K562 (cell line): ENCODE data around the gene SORL1-AS1.

Source experiments
- ATAC-seq: fragments of 200-7000 bp; cut with Tn5 transposase; 3 replicates; pipeline ENCODE4 v1.9.1; 2020; ENCODE audit warnings: moderate library complexity
- BruUV-seq: library from RNA; stranded (reverse); fragments of 400-500 nt; replicated peaks from 2 replicates; lab custom pipeline; 2021; lab: Mats Ljungman, UMichigan
- CTCF ChIA-PET: fragments of 300-600 bp; formaldehyde crosslinking; extraction: SDS; loops from one replicate; lab custom pipeline; 2021; ENCODE audit warnings: low intra/inter-chr PET ratio; lab: Yijun Ruan, JAX
- POLR2A ChIA-PET: fragments of 300-600, 350-650 bp; sonication (Branson Sonifier 250); formaldehyde crosslinking; extraction: SDS; loops from one replicate; lab custom pipeline; 2021; ENCODE audit warnings: antibody characterized with exemption, inconsistent platforms; lab: Yijun Ruan, JAX
- DNase-seq, 4 experiments: peaks; one replicate each; pipeline versions ENCODE4 v3.0.0 to v3.0.0-alpha.2; 2011 to 2018; ENCODE audit warnings: low spot score in 3 of 4, mixed read lengths in 3 of 4; ENCODE audit errors: extremely low read depth in 1 of 4
- FAIRE-seq: peaks from 2 replicates; lab custom pipeline; 2011; peaks lifted over from hg19 to GRCh38; lab: Jason Lieb, UNC
- H2AFZ ChIP-seq: 2 replicates; pipeline ENCODE4 v1.6.0; 2011; ENCODE audit warnings: low read depth, low read length, control low read depth, inconsistent platforms
- H3K27ac ChIP-seq: fragments of 200-600 bp; 3 replicates; pipeline ENCODE4 v1.8.0; 2011; ENCODE audit warnings: low read depth, mild to moderate bottlenecking, control low read depth, inconsistent platforms, low read length, moderate library complexity, mixed read lengths; ENCODE audit errors: extremely low read depth
- H3K27me3 ChIP-seq, 2 experiments: fragments of 300-600 bp in 1 of 2; 2 replicates in 1 of 2; 3 replicates in 1 of 2; pipeline versions ENCODE4 v1.6.0 to v1.8.0; 2011; ENCODE audit warnings: inconsistent platforms in 2 of 2, low read length in 2 of 2, mild to moderate bottlenecking in 1 of 2, mixed read lengths in 1 of 2, moderate library complexity in 1 of 2; ENCODE audit not compliant: control insufficient read depth in 2 of 2, insufficient read depth in 2 of 2
- H3K36me3 ChIP-seq: fragments of 300-600 bp; 3 replicates; pipeline ENCODE4 v1.8.0; 2011; ENCODE audit warnings: mild to moderate bottlenecking, low read length, inconsistent platforms; ENCODE audit not compliant: control insufficient read depth, insufficient read depth
- H3K4me1 ChIP-seq, 2 experiments: fragments of 200-600 bp in 1 of 2; replicated peaks in 1 of 2; 2 replicates in 1 of 2; 3 replicates in 1 of 2; pipeline versions ENCODE4 v1.5.1 to v1.8.0; 2011; ENCODE audit warnings: inconsistent platforms in 2 of 2, low read length in 2 of 2, mild to moderate bottlenecking in 1 of 2, mixed read lengths in 1 of 2, moderate library complexity in 1 of 2; ENCODE audit not compliant: control insufficient read depth in 2 of 2, insufficient read depth in 2 of 2
- H3K4me2 ChIP-seq: 2 replicates; pipeline ENCODE4 v1.6.1; 2011; ENCODE audit warnings: low read length, control low read depth, inconsistent platforms, mixed read lengths; ENCODE audit not compliant: insufficient read depth
- H3K4me3 ChIP-seq: fragments of 200-600 bp; sonication (generic), shearing (Covaris generic); 2 replicates; pipeline ENCODE4 v1.5.1; 2016; ENCODE audit warnings: control low read depth, inconsistent platforms
- H3K79me2 ChIP-seq: fragments of 200-600 bp; 3 replicates; pipeline ENCODE4 v1.8.0; 2011; ENCODE audit warnings: low read length, inconsistent platforms; ENCODE audit not compliant: control insufficient read depth, insufficient read depth
- H3K9ac ChIP-seq, 2 experiments: 2 replicates each; pipeline versions ENCODE4 v1.6.0 to v1.6.1; 2011; ENCODE audit warnings: low read depth in 2 of 2, low read length in 2 of 2, control low read depth in 1 of 2, inconsistent platforms in 1 of 2, mild to moderate bottlenecking in 1 of 2, mixed read lengths in 1 of 2; ENCODE audit not compliant: insufficient read depth in 1 of 2
- H3K9me1 ChIP-seq: one replicate; pipeline ENCODE4 v1.6.0; 2011; ENCODE audit warnings: inconsistent platforms, mild to moderate bottlenecking, low read length, moderate library complexity; ENCODE audit not compliant: control insufficient read depth, insufficient read depth
- H3K9me3 ChIP-seq: replicated peaks from 2 replicates; pipeline ENCODE4 v1.5.1; 2011; ENCODE audit warnings: low read depth, low read length, inconsistent platforms; ENCODE audit not compliant: control insufficient read depth, insufficient read depth
- H4K20me1 ChIP-seq: replicated peaks from 2 replicates; pipeline ENCODE4 v1.6.1; 2011; ENCODE audit warnings: low read length, inconsistent platforms, mixed read lengths; ENCODE audit not compliant: control insufficient read depth, insufficient read depth
- ARNT ChIP-seq, 2 experiments: fragments of 450-650 bp; IDR thresholded peaks; 2 replicates each; pipeline ENCODE4 v1.6.1; 2016; ENCODE audit warnings: mild to moderate bottlenecking in 1 of 2
- HES1 ChIP-seq: fragments of 450-650 bp; IDR thresholded peaks from 2 replicates; pipeline ENCODE4 v1.6.1; 2016; ENCODE audit warnings: low read depth, mild to moderate bottlenecking, moderate library complexity
- HOXB6 ChIP-seq: fragments of 250-450 bp; sonication (Bioruptor Pico); IDR thresholded peaks from 2 replicates; pipeline ENCODE4 v1.5.1; 2022; ENCODE audit warnings: mild to moderate bottlenecking, borderline replicate concordance
- JUN ChIP-seq, 2 experiments: sonication (generic) in 1 of 2; formaldehyde crosslinking in 1 of 2; IDR thresholded peaks; 2 replicates each; pipeline versions ENCODE4 v1.6.1 to v1.8.0; 2012 to 2022; ENCODE audit warnings: borderline replicate concordance in 2 of 2, mild to moderate bottlenecking in 2 of 2, improper control_type of control experiment in 1 of 2, low read depth in 1 of 2, low read length in 1 of 2, missing genetic modification reagents in 1 of 2
- NCOA6 ChIP-seq: fragments of 450-650 bp; IDR thresholded peaks from 2 replicates; pipeline ENCODE4 v1.6.1; 2017; ENCODE audit warnings: mild to moderate bottlenecking
- OTX1 ChIP-seq: fragments of 450-650 bp; formaldehyde crosslinking; IDR thresholded peaks from 2 replicates; pipeline ENCODE4 v1.4.0; 2022; ENCODE audit warnings: mild to moderate bottlenecking
- RNF2 ChIP-seq: sonication (generic); IDR thresholded peaks from 2 replicates; pipeline ENCODE4 v1.6.1; 2016
- TEAD2 ChIP-seq: fragments of 450-650 bp; IDR thresholded peaks from 2 replicates; pipeline ENCODE4 v1.6.1; 2016; ENCODE audit warnings: missing genetic modification characterization, control low read depth, missing compliant biosample characterization
- UBTF ChIP-seq, 2 experiments: IDR thresholded peaks; 2 replicates each; pipeline ENCODE4 v1.6.1; 2012; ENCODE audit warnings: improper control_type of control experiment in 2 of 2, low read depth in 2 of 2, low read length in 2 of 2, borderline replicate concordance in 1 of 2
- ZBTB8A ChIP-seq: fragments of 450-650 bp; IDR thresholded peaks from 2 replicates; pipeline ENCODE4 v1.6.1; 2018; ENCODE audit warnings: mild to moderate bottlenecking, moderate library complexity; ENCODE audit not compliant: partially characterized antibody
- ZNF431 ChIP-seq: sonication (generic); formaldehyde crosslinking; IDR thresholded peaks from 2 replicates; pipeline ENCODE4 v1.8.0; 2022; ENCODE audit warnings: mild to moderate bottlenecking, missing genetic modification reagents
- ZNF76 ChIP-seq: fragments of 250-450 bp; sonication (Bioruptor Pico); IDR thresholded peaks from 2 replicates; pipeline ENCODE4 v1.4.0; 2020; ENCODE audit warnings: mild to moderate bottlenecking, moderate library complexity, borderline replicate concordance
- WGBS: fragments of 100-300 bp; shearing (Covaris generic); methylation state at CpG from one replicate; pipeline ENCODE4 v1.1.6; 2016; ENCODE audit warnings: low coverage, mixed read lengths; ENCODE audit not compliant: insufficient coverage; ENCODE audit errors: missing lambda C conversion rate; 5-methylcytosine and 5-hydroxymethylcytosine counted together
- in situ Hi-C: fragments of 300-500 bp; cut with MboI; formaldehyde crosslinking; loops from 4 replicates; pipeline ENCODE4 v1.15.0; 2018; ENCODE audit warnings: inconsistent platforms, mixed read lengths
- intact Hi-C: fragments of 100-400 bp; cut with micrococcal nuclease; formaldehyde crosslinking; loops from 2 replicates; pipeline ENCODE4 v1.14.2; 2022

SORL1-AS1 gene

GRCh38 chr11:121394785-121395184 is 58.0 kb downstream of the SORL1-AS1 start:
- POLR2A ChIA-PET = interaction anchor here (0.5 kb wide), 1 partner anchor 162 kb away, joined by 4 read pairs; no protein-coding TSS in a partner anchor
- no TSS peak for BruUV-seq
- no peak overlapping the region for H3K9ac ChIP-seq
- H3K36me3 ChIP-seq = no peaks in the 10 kb centered on the region
- H3K4me3 ChIP-seq = no peak overlapping the region
- no peak overlapping the region for H3K27ac ChIP-seq
- no peak overlapping the region for H3K4me2 ChIP-seq
- no peaks in the 10 kb centered on the region for H4K20me1 ChIP-seq
- H2AFZ ChIP-seq = no peak overlapping the region
- CTCF ChIA-PET = no interaction called here
- intact Hi-C loops (no loop called here), in situ Hi-C loops (no loop called here)
- H3K27me3 ChIP-seq = peaks cover 0 to 2% of the 10 kb centered on the region in 2 experiments; a peak in 2 of 5 replicates
- H3K9me3 ChIP-seq = no peaks in the 10 kb centered on the region
- H3K79me2 ChIP-seq = no peaks in the 10 kb centered on the region
- no peak for TF ChIP-seq UBTF (IDR thresholded peaks at IDR 0.05; ENCODE audit: borderline replicate concordance in 1 of 2, low read depth in 2 of 2, low read length in 2 of 2)
- no peak for FAIRE-seq
- ATAC-seq = no peak
- DNase-seq = no peak
- no peaks in the 10 kb centered on the region for H3K4me1 ChIP-seq
- 0% methylated on average over 4 of the region's 4 CpGs for WGBS
- H3K9me1 ChIP-seq = no peaks in the 10 kb centered on the region

GRCh38 chr11:121393855-121394254 is 58.9 kb downstream of the SORL1-AS1 start:
- BruUV-seq = no TSS peak
- Histone ChIP-seq H3K79me2 (no peaks in the 10 kb centered on the region), H3K4me3 (no peak overlapping the region), H3K27ac (no peak overlapping the region), H3K9me3 (no peaks in the 10 kb centered on the region), H4K20me1 (no peaks in the 10 kb centered on the region), H3K4me2 (no peak overlapping the region), H3K36me3 (no peaks in the 10 kb centered on the region), H3K27me3 (peaks cover 0 to 6% of the 10 kb centered on the region in 2 experiments; a peak in 2 of 5 replicates), H3K4me1 (no peaks in the 10 kb centered on the region), H3K9ac (no peak overlapping the region), H2AFZ (no peak overlapping the region), H3K9me1 (no peaks in the 10 kb centered on the region)
- POLR2A ChIA-PET = no interaction called here
- FAIRE-seq (no peak), DNase-seq (no peak), ATAC-seq (no peak)
- CTCF ChIA-PET = no interaction called here
- WGBS = 0% methylated on average over 4 of the region's 4 CpGs
- intact Hi-C loops (no loop called here), in situ Hi-C loops (no loop called here)
- no peak for TF ChIP-seq RNF2
- no peak for TF ChIP-seq ZBTB8A
- no peak for TF ChIP-seq NCOA6
- no peak for TF ChIP-seq HES1
- no peak for TF ChIP-seq OTX1
- TF ChIP-seq ZNF76 (CRISPR knock-in tag) = no peak
- TF ChIP-seq ZNF431 (CRISPR knock-in tag) = no peak
- TF ChIP-seq ARNT (IDR thresholded peaks at IDR 0.05) = no peak
- no peak for TF ChIP-seq HOXB6 (CRISPR knock-in tag)
- no peak for TF ChIP-seq JUN (IDR thresholded peaks at IDR 0.05; ENCODE audit: borderline replicate concordance, low read depth, low read length)
- TF ChIP-seq JUN (CRISPR knock-in tag; IDR thresholded peaks at IDR 0.05; ENCODE audit: borderline replicate concordance) = no peak
- no peak for TF ChIP-seq TEAD2 (tag)
